ENCODE measurements around the gene RNF217. TPM values are rescaled to one million over a fixed set of nuclear protein-coding genes. Genes with fewer than 3 reads are reported as not detected.
"Not testable (repeated sequence)": the region's sequence is repeated elsewhere in the genome, so short reads cannot be mapped to it uniquely, and the experiment has no call there.

Gene RNF217, protein sequence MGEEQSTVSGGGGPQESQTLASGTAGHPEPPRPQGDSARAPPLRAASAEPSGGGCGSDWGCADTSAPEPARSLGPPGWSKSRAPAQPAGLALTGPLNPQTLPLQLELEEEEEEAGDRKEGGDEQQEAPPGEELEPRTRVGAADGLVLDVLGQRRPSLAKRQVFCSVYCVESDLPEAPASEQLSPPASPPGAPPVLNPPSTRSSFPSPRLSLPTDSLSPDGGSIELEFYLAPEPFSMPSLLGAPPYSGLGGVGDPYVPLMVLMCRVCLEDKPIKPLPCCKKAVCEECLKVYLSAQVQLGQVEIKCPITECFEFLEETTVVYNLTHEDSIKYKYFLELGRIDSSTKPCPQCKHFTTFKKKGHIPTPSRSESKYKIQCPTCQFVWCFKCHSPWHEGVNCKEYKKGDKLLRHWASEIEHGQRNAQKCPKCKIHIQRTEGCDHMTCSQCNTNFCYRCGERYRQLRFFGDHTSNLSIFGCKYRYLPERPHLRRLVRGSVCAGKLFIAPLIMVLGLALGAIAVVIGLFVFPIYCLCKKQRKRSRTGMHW
- under 1 TPM; 0.04 to 0.13 TPM for total RNA-seq

DNA sequence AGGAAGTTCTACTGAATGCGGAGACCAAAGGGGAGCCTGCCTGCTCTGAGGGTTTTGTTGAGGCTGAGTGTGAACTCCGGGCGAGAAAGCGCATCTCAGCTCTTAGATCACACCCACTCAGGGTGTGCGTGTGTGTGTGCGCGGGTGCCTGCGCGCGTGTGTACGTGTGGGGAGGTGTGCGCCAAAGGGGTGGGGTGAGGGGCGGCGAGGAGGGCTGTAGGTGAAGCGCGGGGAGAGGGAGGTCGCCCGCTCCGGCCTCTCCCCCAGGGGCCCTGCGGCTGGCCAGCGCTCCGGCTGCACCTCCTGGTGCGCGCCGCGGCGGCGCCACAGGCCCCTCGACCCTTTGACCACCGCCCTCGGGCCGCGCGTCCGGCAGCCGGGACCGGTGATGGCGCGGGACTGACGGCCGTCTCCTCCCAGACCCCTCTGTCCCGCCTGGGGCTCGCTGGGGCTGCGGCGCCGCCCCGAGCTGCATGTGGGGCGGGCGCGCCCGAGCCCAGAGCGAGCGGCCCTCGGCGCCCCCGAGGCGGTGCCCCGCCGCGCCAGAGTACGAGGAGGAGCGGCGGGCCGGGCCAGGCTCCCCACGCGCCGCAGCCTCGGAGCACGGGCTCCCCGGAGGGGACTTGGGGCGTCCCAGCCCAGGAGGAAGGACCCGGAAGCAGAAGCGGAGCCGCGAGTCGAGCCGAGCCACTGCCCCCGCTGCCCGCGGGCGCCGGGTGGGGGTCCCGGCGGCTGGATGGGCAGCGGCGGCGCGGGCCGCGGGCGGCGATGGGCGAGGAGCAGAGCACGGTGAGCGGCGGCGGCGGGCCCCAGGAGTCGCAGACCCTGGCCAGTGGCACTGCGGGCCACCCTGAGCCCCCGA, at the start of gene RNF217:
Gene RNF217 (plus strand): TSS at position 661 of the 862 bp plus-strand sequence. CDS start 108 bp downstream, at position 769.
- ChIA-PET POLR2A (no interaction called here), CTCF (no interaction called here)

DNA sequence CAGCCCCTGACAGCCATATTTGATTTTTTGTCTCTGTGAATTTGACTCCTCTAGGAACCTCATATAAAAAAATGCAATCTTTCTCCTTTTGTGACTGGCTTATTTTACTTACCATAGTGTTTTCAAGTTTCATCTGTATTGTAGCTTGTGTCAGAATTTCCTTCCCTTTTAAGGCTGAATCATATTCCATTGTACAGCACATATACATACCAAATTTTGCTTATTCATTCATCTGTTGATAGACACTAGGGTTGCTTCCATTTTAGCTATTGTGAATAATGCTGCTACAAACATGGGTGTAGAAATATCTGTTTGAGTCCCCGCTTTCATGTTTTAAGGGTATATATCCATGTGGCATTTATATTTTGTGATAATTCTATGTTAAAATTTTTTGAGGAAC, 49.2 kb upstream of the RNF217 start:
- ChIA-PET POLR2A (no interaction called here), CTCF (no interaction called here)

DNA sequence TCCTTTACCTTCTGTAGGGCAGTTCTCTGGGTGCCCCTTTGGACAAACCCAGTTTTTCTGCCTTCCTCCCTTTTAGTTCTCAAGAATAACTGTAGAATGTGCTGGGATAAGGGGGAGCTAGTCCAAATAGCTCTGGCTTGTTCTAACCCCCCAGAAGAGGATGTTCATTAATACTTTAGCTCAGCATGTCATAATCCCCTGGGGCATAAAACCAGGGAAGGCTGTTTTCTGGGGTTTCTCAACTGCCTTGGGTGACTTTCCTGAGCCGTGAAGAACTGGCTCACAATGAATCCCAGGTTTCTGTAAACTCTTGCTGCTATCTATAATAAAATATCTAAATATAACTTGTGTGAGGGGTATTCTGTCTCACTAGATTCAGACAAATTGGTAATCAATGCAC, 44.5 kb upstream of the RNF217 start:
- CTCF ChIA-PET, result no interaction called here

DNA sequence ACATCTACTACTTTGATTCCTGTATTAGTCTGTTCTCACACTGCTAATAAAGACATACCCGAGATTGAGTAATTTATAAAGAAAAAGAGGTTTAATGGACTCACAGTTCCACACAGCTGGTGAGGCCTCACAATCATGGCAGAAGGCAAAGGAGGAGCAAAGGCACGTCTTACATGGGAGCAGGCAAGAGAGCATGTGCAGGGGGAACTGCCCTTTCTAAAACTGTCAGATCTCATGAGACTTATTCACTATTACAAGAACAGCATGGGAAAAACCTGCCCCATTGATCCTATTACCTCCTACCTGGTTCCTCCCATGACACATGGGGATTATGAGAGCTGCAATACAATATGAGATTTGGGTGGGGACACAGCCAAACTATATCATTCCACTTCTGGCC, 42.5 kb upstream of the RNF217 start:
- POLR2A ChIA-PET, CTCF ChIA-PET: not testable (repeated sequence)

More for the DNA sequence above, 44.5 kb upstream of the RNF217 start:
- POLR2A ChIA-PET, result no interaction called here

DNA sequence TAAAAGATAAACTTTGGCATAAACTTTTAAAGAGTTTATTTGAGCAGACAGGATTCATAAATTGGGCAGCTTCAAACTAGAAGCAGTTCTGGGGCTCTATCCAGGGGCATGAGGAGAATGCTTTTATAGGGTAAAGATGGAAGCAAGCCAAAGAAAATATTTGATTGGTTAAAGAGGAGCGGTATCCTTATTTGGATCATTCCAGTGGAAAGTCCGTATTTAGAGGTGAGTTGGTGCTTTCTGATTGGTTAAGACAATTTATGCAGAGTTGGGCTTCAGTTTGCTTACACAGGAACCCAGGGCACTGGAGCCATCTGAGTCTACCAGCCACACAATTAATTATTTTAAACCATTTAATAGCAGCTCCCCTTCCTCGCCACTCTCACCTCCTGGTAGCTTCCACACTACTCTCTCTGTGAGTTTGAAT, 37.9 kb upstream of the RNF217 start:
- ChIA-PET POLR2A (no interaction called here), CTCF (no interaction called here)

DNA sequence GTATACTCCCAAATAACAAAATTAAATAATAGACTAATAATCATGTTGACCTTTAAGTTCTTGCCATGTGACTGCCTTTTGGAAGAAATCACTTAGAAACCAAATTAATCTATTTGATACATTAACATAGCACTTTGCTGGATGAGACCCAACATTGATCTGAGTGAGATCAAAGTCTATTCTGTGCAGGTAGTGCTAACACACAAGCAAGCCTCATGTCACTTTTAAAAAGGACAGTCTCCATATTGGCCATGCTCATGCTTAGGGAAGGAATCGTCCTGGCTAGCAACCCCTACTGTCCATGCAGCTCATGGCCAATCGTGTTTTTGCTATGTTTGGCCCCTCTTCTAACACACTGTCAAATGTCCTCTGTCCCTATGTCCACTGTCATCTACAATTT, 35.8 kb upstream of the RNF217 start:
- ChIA-PET POLR2A (no interaction called here), CTCF (no interaction called here)

DNA sequence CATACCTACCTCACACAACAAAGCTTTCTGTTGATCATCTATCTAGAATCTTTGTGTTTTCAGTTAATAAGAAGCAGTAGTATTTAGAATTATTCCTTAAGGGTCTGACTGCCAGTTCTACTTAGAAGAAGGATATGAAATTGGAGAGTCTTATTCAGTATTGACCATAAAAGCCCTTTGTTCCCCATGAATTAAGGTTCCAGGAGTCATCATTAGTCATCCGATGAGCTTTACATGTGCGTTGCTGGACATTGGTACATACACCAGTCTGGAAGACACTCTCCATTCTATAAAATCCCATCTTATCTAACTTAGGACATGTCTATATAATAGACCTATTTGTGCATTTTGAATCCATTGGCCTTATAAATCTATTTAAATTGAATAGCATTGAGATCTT, 34.4 kb upstream of the RNF217 start:
- ChIA-PET POLR2A (no interaction called here), CTCF (no interaction called here)

DNA sequence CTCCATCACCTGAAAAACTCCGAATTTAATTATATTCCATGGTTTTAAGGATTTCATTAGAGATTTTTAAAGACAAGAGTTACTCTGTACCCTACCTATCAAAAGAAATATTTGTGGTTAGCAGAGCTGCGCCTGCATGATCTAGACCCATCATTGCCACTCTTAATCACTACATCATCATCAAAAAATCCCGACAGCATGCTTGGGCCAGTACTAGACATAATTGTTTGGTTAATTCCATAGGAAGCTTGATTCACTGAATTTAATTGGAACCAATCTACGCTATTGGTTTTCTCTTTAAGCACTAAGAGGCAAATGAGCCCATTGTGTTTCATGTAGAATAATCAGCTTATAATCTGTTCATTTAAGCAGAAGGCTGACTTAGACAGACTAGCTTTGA, 33.4 kb upstream of the RNF217 start:
- CTCF ChIA-PET, result no interaction called here

DNA sequence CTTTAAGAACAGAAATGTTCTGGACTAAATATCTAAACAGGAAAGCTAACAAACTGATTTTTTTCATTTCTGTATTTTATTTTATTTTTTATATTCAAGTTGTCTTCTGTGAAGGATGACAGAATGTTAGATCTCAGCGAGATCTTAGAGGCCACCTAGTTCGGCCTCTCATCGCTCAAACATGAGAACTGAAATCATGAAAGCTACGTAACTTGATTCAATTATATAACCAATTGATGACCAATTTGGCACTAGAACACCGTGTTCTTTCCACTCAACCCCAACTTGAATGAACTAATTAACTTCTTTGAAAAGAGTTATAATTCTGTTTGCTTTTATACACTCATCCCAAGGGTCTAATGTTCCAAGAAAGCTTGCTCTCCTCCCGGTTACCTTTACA, 24.6 kb upstream of the RNF217 start:
- ChIA-PET POLR2A (no interaction called here), CTCF (no interaction called here)

More for the DNA sequence above, 33.4 kb upstream of the RNF217 start:
- POLR2A ChIA-PET, result no interaction called here

DNA sequence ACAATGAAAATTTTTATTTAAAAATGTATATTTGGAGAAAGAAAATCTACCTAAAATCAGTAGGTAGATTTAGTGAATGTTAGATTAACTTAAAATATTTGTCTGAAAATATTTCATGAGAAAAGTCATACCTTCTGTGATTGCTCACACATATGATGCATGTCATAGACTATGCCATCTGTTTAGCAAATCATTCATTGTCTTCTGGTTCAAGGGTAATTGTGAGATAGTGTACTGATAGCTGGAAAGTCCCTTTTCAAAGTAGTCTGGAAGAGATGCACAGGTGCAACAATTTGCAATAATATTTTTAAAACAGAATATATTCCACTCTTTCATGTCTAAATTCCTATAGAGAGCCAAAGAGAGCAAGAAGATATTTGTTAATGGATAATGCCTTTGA, 21.0 kb upstream of the RNF217 start:
- POLR2A ChIA-PET, result no interaction called here
- CTCF ChIA-PET, result no interaction called here

DNA sequence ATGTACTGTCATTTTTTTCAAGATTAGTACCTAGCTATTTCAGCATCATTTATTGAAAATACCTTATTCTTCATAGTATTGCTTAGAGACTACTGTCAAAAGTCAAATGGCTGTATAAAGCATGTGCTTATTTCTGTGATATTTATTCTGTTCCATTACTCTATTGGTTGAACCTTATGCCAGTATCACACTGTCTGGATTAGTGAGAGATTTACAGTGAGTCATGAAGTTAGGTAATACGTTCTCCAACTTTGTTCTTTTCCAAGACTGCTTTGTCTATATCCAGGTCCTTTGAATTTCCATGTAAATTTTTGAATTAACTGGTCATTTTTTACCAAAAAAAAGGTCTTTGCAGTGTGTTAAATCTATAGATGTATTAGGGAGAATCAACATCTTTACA, 18.6 kb upstream of the RNF217 start:
- ChIA-PET CTCF (no interaction called here), POLR2A (no interaction called here)

DNA sequence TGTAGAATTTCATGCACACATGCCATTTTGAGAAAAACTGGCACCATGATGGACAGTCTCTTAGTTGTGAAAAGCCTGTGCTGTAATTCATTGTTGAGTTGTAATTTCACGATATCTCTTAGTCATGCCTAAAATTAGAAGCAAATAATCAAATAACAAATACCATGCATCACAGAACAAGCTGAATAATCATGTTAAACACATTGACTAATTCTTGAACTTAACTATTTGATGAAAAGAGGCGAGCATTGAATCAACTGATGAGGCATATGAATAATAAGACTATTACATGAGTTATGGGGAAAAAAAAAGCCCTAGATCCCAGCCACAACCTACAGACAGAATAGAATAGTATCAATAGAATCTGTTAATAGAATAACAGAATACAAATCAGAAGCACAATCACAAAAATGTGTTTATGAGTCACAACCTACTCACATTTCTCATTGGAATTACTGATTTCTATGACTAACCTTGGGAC, 14.2 kb upstream of the RNF217 start:
- ChIA-PET POLR2A (no interaction called here), CTCF (no interaction called here)

DNA sequence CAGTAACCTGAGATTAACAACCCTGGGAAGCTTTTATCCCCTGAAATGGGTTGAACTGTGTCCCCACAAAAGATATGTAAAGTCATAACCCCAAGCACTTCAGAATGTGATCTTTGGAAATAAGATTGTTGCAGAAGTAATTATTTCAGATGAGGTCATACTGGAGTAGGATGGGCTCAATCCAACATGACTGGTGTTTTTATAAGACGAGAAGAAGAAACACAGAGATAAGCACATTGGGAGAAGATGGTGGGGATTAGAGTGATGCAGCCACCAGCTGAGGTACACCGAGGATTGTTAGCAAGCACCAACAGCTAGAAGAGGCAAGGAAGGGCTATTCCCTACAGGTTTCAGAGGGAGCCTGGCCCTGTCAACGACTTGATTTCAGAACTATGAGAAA, 12.5 kb upstream of the RNF217 start:
- ChIA-PET POLR2A (no interaction called here), CTCF (no interaction called here)

DNA sequence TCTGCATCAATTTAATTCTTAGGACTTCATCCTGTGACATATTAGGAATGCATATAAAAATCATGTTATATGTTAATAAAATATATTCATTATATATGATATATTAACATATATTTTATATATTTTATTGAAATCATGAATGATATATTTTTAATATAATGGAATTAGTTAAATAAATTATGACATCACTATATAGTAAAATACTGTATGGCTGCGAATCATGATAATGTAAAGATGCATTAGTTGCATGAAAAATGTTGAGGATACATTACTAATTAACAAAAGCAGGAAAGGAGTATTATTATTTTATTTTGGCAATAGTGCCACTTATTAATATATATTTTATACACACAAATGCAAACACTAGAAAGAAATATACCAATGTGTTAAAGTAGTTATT, 8.4 kb upstream of the RNF217 start:
- POLR2A ChIA-PET, result no interaction called here
- CTCF ChIA-PET, result no interaction called here

DNA sequence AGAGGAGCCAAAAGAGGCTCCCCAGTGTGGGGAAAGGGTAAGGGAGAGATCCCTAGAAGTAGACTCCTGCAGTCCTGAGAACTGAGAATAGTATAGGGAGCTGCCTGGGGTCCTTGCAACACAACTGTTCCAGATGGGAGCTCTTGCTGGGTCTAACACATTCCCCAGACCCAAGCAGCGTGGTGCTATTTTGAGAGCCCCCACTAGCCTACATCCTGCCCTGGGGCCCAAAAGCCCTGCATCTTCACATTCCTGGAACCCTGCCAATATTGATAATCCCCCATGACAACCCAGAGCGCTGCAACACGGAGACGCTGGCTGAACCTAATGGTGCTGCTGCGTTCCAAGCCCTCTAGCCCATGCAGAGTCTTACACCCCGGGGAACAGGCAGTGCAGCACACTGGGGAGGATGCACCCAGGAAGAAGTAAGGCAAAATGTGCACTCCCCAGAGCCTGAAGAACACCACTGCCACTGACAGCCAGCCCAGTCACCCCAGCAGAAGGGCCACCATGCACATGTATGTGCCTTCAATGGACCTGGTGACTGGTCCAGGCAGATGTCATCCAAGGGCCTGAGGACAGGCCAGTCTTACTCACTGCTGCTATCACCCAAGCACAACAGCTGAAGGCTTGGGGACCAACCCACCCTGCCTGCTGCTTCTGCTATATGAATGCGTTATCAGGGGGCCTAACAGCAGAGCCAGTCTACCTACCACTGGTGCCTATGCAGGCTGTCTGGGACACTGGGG, 7.0 kb upstream of the RNF217 start:
- CTCF ChIA-PET, result no interaction called here
- POLR2A ChIA-PET, result no interaction called here

DNA sequence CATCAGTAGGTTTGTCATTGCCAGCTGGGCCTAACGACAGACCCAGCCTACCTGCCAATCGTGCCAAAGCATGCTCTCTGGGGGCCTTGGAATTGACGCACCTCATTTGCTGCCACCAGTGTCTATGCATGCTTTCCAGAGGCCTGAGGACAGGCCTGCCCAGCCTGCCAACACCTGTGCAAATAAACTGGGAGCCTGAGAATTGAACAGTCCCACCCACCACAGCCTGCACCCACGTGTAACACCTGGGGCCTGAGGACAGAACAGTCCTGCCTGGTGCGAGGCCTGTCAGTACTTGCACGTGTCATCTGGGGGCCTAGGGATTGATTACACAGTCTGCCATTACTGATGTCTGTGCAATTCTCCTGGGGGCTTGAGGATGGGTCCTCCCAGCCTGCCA, 6.2 kb upstream of the RNF217 start:
- ChIA-PET CTCF (no interaction called here), POLR2A (no interaction called here)

DNA sequence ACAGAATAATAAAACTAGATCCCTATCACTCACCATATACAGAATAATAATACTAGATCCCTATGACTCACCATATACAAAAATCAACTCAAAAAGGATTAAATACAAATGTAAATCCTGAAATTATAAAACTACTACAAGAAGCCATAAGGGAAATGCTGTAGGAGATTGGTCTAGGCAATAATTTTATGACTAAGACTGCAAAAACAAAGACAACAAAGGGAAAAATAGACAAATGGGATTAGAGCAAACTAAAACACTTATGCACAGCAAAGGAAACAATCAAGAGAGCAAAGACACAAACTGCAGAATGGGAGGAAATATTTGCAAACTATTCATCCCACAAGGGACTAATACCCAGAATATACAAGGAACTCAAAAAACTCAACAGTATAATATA, 4.1 kb upstream of the RNF217 start:
- CTCF ChIA-PET, result no interaction called here

DNA sequence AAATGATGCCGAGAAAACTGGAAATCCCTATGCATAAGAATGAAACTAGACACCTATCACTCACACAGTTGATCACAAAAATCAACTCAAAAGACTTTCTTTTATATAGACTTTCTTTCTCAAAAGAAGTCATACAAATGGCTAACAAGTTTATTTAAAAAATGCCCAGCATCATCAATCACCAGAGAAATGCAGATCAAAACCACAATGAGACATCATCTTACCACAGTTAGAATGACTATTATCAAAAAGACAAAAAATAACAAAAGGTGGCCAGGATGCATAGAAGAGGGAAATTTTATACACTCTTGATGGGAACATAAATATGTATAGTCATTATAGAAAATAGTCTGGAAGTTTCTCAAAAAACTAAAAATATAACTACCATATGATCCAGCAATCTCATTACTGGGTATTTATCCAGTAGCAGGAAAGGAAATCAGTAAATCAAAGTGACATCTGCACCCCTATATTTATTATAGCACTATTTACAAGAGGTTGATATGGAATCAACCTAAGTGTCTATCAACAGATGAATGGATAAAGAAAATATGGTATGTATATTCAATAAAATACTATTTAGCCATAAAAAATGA, 3.4 kb upstream of the RNF217 start:
- ChIA-PET CTCF (no interaction called here), POLR2A (no interaction called here)

More for the DNA sequence above, 4.1 kb upstream of the RNF217 start:
- POLR2A ChIA-PET, result no interaction called here

DNA sequence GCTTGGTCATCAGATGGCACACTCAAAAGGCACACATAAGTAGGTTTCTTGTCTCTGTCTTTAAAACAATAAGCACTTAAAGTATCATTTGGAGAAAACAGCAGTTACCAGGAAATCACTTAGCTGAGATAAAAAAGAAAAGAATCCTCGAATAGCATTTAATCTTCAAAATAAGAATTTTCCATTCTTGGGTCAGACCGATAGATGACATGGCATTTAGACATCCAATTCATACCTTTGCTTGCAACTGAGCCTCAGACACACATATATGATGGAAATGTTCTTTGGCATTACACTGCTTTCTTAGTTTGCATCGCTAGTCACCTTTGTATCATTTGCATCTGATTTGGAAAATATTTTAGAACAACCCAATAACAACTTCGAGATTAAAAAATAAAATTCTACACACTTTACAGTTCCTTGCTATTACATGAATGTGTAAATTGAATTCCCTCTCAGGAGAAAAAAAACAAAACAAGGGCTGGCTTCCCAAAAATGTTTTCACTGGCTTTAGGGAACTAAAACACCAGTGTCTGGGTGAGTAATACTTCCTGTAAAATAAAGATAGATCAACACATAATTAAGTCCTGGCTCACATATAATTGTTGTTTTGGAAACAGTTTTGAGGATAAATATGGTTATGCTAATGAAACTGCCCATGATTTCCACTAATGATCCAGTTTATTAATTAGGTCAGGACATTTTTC, 1.3 kb upstream of the RNF217 start:
- ChIA-PET CTCF (no interaction called here), POLR2A (no interaction called here)

DNA sequence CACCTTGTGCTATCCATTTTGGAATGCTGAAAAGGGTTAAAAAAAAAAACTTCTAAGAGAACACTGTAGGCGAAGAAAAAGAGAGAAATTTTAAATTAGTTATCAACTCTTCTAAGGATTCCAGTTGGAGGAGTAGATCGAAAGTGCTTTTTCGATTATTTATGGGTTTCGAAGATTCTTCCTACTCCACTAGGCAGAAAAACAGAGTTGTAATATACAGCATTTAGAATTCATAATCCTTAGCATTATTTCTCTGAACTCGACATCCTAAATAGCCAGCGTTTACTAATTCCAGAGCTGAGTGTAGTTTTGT, 817 bp upstream of the RNF217 start:
- POLR2A ChIA-PET, result no interaction called here
- CTCF ChIA-PET, result no interaction called here
